ENCODE data around the gene RSPO3.

DNA sequence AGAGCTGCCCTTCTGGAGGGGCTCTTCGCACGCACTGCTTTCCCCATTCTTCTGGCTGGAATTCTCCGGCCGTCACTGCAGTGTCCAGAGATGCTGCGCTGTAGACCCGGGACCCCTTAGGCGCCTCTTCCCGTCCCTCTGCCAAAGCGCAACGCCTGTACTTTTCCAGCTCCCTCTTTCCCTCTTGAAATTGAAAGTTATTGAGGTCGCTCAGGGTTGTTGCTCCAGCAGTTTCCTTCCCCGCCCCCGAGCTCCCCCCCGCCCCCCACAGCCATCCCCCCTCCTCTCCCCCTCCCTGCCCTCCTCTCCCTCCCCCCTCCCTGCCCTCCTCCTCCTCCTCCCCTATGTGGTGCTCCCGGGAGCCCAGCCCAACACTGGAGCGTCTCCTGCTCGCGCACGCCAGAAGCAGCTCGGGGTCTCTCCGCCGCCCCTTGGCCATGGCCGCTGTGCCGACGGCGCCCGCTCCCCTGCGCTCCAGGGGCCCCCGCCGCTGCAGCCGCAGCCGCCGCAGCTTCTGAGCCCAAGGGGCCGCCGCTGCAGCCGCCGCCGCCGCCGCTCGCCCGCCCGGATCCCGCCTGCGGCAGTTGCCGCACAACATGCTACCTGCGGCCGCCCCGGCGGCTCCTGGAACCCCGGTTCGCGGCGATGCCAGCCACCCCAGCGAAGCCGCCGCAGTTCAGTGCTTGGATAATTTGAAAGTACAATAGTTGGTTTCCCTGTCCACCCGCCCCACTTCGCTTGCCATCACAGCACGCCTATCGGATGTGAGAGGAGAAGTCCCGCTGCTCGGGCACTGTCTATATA is at the start of gene RSPO3:
- TF ChIP-seq CTCF (IDR thresholded peaks at IDR 0.05; ENCODE audit: insufficient read depth, low read depth, low read length) (no peak), EZH2 (IDR thresholded peaks at IDR 0.05; ENCODE audit: insufficient read depth, low read length) (no peak)
